ENCODE data around the gene SKIC2. TPM values are rescaled to one million over a fixed set of nuclear protein-coding genes. Genes with fewer than 3 reads are reported as not detected.

SKIC2 gene
- total RNA-seq, 3 donors from 2014 or later, result 58.6 to 87.2 (median 81.2) TPM

GRCh38 chr6:31958412-31958740 is 599 bp upstream of the SKIC2 start:
- no peak for TF ChIP-seq CTCF (IDR thresholded peaks at IDR 0.05)
- ATAC-seq, result peak; percentile 18
- intact Hi-C loops (cut with DNase I, micrococcal nuclease), result loop anchor here in 1 of 2 donors (10.0 kb wide), 1 partner anchor 54 kb away; the partner anchor contains the start of gene ZBTB12
- H3K36me3 ChIP-seq (ENCODE audit: low read depth), result peaks cover 5% of the 10 kb centered on the region
- H3K9me3 ChIP-seq, result no peaks in the 10 kb centered on the region
- H3K4me1 ChIP-seq (ENCODE audit: low read depth), result peaks cover 12% of the 10 kb centered on the region
- no peak for DNase-seq
- H3K4me3 ChIP-seq, result peak overlapping the region; percentile 68

DNA sequence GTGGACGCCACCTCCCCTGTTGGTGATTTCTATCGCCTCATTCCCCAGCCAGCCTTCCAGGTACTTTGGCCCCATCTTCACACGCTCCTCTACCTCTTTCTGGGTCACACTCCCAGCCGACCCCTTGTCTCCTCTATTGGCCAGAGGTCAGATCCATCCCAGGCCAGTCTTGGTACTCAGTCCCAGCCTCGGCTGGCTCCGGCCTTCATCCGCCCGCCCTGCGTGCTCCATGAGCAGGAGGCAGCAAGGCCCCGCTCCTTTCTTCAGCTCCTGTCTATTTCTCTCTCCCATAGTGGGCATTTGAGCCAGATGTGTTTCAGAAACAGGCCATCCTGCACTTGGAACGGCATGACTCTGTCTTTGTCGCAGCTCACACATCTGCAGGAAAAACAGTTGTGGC is 2.6 kb downstream of the SKIC2 start:
- Histone ChIP-seq H3K4me3 (no peak overlapping the region), H3K36me3 (ENCODE audit: low read depth) (peaks cover 7% of the 10 kb centered on the region), H3K9me3 (no peaks in the 10 kb centered on the region), H3K4me1 (ENCODE audit: low read depth) (peaks cover 12% of the 10 kb centered on the region)
- TF ChIP-seq CTCF (IDR thresholded peaks at IDR 0.05), result no peak
- ATAC-seq (no peak), DNase-seq (peak in 1 of 3 donors; percentile 32)
- intact Hi-C loops (cut with DNase I, micrococcal nuclease), result no loop called here

GRCh38 chr6:31963921-31964320 is 4.9 kb downstream of the SKIC2 start:
- Histone ChIP-seq H3K9me3 (no peaks in the 10 kb centered on the region), H3K4me1 (ENCODE audit: low read depth) (peaks cover 4% of the 10 kb centered on the region), H3K36me3 (ENCODE audit: low read depth) (peaks cover 9% of the 10 kb centered on the region), H3K4me3 (no peak overlapping the region)
- peak in 1 of 3 donors; percentile 29 for DNase-seq
- no peak for TF ChIP-seq CTCF (IDR thresholded peaks at IDR 0.05)
- intact Hi-C loops (cut with DNase I, micrococcal nuclease), result no loop called here
- ATAC-seq, result no peak

DNA sequence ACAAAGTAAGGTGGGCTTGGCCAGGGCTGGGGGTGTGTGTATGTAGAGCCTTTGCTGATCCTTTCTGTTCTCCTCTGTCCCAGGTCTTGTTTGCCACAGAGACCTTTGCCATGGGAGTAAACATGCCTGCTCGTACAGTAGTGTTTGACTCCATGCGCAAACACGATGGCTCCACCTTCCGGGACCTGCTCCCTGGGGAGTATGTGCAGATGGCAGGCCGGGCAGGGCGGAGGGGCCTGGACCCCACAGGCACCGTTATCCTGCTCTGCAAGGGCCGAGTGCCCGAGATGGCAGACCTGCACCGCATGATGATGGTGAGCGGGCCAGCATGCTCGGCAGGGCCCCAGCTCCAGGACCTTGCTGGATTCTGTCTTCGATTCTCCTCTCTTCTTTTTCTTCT is 6.7 kb downstream of the SKIC2 start:
- DNase-seq (no peak), ATAC-seq (no peak)
- Histone ChIP-seq H3K36me3 (ENCODE audit: low read depth) (peaks cover 9% of the 10 kb centered on the region), H3K9me3 (no peaks in the 10 kb centered on the region), H3K4me3 (no peak overlapping the region), H3K4me1 (ENCODE audit: low read depth) (peaks cover under 1% of the 10 kb centered on the region)
- TF ChIP-seq CTCF (IDR thresholded peaks at IDR 0.05), result no peak
- intact Hi-C loops (cut with DNase I, micrococcal nuclease), result no loop called here

GRCh38 chr6:31966506-31966905 is 7.5 kb downstream of the SKIC2 start:
- H3K9me3 ChIP-seq, result no peaks in the 10 kb centered on the region
- TF ChIP-seq CTCF (IDR thresholded peaks at IDR 0.05), result no peak
- no peak overlapping the region for H3K4me3 ChIP-seq
- ATAC-seq (no peak), DNase-seq (no peak)
- peaks cover 9% of the 10 kb centered on the region for H3K36me3 ChIP-seq (ENCODE audit: low read depth)
- H3K4me1 ChIP-seq (ENCODE audit: low read depth), result peaks cover 9% of the 10 kb centered on the region
- intact Hi-C loops (cut with DNase I, micrococcal nuclease), result no loop called here
